Measurements from ENCODE around the gene MED13L.

DNA sequence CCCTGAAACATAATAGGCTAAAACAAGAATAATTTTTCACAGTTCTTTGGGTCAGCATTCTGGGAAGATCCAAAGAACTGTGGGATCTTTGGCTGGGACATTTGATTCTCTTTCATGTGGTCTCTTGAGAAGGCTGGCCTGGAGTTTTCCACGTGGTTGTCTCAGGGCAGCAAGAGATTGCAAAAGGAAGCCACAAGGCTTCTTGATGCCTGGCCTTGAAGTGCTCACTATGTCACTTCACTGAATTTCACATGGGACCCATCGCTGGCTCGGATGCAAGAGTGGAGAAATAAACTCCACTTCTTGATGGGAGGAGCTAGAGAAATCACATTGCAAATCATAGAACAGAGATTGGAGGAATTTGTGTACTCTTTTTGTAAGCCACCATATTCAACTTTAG is 343.4 kb downstream of the MED13L start:
- TF ChIP-seq, protein P1, sequence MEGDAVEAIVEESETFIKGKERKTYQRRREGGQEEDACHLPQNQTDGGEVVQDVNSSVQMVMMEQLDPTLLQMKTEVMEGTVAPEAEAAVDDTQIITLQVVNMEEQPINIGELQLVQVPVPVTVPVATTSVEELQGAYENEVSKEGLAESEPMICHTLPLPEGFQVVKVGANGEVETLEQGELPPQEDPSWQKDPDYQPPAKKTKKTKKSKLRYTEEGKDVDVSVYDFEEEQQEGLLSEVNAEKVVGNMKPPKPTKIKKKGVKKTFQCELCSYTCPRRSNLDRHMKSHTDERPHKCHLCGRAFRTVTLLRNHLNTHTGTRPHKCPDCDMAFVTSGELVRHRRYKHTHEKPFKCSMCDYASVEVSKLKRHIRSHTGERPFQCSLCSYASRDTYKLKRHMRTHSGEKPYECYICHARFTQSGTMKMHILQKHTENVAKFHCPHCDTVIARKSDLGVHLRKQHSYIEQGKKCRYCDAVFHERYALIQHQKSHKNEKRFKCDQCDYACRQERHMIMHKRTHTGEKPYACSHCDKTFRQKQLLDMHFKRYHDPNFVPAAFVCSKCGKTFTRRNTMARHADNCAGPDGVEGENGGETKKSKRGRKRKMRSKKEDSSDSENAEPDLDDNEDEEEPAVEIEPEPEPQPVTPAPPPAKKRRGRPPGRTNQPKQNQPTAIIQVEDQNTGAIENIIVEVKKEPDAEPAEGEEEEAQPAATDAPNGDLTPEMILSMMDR (conservative IDR thresholded peaks at IDR 0.05 in 1 of 2, IDR thresholded peaks at IDR 0.05 in 1 of 2; ENCODE audit: extremely low read depth in 1 of 2, insufficient read depth in 1 of 2, low read depth in 1 of 2, low read length in 2 of 2) = no peak
- TF ChIP-seq EZH2 (IDR thresholded peaks at IDR 0.05; ENCODE audit: borderline replicate concordance, low read length) = no peak
